NCI-H748 treated with DMSO at 0.1 percent for 48 hours (cell line): Measurements from ENCODE around the gene CXCR3.
"Not testable (repeated sequence)": the region's sequence is repeated elsewhere in the genome, so short reads cannot be mapped to it uniquely, and the experiment has no call there.

Experiments
- DNase-seq: peaks from one replicate; lab custom pipeline; 2025; lab: John Stamatoyannopoulos, UW

Gene CXCR3

DNA sequence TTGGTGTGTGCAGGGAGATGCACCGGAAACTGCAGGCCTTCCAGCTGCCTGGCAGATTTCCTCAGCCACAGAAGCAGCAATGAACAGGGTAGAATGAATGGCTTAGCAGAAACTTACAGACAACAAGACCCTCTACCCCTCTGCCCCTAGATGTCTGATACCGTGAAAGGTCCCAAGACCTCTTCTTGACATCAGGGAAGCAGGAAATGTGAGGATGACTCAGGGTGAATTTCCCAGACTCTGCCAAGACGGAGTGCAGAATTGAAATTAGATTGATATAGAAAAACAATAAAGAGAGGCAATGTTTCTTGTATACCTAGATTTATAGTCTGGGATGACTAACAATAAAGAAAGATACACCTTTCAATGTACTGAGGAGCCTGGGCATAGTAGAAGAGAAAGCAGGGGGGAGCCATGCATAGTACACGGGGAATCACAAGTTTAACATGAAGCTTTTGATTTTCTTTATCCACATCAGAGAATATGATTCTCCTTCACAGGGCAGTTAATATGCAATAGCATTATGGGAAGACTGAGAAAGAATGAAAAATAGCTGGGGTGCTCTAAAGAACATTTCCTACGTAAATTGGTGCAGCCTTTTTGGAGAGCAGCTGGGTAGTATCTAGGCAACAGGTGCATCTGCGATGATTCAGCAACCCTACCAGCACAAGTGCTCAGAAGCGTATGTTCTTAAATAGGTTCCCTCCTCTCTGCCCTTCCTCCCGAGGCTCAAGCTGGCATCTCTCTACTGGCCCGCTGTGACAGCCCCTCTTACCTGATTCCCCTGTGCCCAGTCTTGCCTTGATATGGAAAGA lies 18.3 kb upstream of the CXCR3 start:
- no peak for DNase-seq

DNA sequence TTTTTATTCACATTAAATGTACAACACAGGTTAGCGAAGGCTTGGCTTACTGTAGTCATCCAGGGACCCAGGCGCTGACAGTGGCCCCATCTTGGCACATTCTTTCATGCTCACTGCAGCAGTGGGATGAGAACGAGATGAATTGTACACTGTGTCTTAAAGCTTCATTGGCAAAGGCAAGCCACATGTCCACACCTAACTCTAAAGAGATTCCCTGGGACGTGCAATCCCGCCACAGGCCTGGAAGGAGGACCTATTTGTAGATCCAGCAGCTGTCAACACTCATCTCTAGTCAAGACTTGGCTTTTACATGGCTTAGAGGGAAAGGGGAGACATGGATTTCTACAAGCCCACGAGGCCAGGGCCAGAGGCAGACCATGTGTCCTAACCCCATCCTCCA lies 16.1 kb upstream of the CXCR3 start:
- no peak for DNase-seq

DNA sequence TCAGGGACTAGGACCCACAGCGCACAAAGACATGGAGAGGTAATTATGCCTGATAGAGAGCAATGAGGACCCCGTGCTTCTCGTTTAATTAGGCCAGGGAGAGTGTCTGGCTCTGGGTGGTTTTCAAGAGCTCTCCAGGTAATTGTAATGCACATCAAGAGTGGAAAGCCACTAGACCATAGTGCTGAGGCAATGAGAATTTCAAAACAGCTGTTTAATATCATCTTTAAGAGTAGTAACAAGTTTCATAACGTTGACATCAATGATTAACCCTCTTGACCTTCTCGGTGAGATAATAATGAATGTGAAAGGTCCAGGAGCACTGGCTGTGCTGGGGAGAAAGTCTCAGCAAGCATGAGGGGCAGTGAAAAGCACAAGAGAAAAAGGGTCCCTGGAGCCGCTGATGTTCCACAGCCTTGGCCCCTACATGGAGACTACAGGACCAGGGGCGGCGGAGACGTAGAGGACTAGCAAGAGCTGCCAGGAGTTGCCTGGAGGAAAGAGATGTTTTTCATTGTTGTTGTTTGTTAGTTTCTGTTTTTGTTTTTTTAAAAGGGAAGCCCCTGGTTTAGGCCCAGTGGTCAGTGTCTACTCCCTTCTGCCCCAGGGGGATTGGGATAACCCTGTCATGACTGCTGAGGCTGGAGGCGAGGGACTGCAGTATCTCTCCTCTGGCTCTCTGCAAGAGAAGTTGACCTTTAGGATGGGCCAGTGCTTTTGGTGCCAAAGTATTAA lies 14.8 kb upstream of the CXCR3 start:
- DNase-seq, result no peak

DNA sequence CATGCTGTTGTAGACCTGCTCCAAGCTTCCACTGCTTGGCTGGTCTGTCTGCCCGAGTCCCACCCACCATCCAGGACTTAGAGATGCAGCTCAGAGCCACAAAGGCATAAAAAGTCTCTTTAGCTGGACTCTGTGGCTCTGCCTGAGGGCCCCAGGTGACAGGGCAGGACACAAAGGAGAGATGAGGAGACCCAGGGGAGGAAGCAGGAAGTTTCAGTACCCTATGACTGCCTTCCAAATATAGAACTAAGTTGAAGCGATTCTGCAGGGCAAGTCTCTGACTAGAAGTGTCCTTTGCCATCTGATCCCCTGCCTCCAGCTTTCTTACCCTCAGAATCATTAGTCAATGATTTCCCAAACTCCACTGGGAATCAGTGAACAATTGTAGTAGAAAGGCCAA lies 11.2 kb upstream of the CXCR3 start:
- DNase-seq, result no peak

DNA sequence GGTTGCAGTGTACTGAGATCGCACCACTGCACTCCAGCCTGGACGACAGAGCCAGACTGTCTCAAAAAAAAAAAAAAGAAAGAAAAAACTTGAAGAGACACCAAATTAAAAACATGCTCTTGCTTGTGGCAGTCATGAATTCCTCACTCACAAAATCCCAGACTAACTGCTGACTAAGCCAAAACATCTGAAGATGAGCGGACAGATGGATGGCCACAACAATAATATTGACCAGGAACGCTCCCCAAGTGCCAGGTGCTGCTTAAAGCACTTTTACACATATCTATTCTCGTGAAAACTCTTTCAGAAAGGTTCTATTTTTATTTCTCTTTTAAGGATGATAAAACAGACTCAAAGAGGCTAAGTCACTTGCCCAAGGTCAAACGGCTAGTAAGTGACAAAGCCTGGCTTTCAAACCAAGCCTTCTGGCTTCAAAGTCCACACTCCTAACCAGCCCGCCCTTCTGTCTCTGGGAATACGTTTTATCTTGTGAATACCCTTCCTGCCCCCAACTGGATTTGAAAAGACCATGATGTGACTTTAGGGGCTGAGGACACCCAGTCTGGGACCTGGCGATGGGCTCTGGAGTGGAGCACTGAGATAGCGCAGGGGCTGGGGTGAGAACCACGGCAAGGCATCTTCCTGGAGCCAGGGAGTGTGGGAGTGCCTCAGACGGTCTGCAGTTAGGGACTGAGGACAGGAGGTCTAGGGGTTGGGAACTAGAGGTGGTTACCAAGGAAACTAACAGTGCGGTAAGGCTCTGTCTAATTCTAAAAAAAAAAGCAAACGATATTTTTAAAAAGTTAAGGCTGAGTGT lies 9.5 kb upstream of the CXCR3 start:
- no peak for DNase-seq

DNA sequence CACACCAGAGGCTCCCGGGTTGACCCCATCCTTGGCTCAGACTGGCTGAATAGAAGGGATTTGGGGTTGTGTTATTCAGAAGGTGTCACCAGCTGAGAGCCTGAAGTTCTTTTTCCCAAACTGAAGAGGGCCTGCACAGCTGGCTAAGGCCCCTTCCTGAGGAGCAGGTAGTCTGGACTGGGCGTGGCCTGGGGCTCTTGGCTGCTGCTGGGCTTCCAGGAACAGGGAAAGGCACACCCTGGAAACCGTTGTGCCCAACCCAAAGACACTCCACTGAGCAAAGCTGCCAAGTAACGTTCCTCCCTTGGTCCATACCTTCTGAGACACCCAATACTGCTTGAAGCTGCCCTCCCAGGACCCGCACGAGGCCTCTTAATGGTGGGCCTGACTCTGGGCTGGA lies 8.3 kb upstream of the CXCR3 start:
- no peak for DNase-seq

DNA sequence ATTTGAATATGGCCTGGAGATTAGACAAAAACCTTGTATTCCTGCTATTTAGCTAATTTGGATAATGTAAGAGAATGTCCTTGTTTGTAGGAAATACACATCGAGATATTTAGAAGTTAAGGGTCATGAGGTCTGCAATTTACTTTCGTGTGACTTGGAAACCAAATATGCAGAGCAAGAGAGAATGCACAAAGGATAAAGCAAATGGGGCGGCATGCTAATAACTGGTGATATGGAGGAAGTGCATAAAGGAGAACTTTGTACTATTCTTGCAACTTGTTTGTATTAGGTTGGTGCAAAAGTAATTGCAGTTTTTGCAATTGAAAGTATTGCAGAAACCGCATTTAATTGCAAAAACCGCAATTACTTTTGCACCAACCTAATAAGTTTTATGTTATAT lies 7.2 kb upstream of the CXCR3 start:
- DNase-seq, result no peak

DNA sequence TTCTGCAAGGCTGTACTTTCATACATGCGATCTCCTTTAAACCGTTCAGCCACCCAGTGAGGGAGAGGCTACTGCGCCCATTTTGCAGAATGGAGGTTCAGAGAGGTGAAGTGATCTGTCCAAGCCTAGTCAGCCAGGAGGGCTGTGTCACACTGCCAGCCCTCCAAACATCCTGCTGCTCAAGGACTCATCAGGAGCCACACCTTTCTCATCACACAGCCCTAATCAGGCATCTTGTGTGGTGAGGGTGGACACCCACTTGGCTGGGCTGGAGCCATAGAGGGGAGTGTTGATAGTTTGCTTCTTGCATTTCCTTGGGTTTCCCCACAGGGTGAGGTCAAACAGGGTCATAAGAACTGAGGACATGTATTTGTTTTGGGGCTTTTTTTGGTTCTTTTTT lies 5.4 kb upstream of the CXCR3 start:
- no peak for DNase-seq

DNA sequence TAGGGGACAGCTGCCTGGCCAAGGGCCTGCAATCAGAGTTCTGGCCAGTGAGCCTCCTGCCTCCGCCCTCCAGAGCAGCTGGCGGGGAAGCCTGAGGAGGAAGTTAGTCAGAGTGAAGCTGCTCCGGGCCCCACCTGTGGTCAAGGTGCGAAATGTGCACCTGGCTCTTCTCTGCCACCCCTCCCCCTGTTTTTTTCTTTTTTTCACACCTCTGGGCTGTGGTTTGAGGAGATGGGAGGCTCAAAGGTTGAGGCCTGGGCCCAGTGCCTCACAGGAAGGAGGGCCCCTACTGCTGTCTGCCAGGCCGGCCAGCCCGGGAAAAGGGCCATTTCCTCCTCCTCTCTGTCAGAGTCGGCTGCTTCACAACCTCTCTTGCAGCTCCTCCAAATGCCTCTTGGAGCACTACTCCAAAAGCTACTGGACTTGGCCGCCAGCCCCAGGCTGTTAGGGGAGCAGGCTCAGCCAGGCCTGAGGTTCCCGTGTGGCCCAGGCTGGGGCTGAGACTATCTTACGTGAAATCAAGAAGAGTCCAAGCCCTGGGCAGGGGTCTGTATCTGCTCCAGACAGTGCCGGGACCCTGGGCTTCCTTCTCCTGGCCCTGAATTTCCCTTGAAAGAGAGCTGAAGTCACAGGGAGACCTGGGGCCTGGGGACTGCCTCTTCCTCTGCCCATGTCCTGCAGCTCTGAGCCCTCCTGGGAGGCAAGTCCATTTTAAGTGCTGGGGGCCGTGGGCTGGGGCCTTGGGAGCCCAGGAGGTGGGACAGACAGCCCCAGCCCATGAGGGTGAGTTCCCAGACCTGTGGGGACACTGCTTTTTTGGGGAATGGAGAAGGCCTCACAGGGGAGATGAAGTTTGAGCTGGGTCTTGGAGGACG lies 4.5 kb upstream of the CXCR3 start:
- DNase-seq, result no peak

DNA sequence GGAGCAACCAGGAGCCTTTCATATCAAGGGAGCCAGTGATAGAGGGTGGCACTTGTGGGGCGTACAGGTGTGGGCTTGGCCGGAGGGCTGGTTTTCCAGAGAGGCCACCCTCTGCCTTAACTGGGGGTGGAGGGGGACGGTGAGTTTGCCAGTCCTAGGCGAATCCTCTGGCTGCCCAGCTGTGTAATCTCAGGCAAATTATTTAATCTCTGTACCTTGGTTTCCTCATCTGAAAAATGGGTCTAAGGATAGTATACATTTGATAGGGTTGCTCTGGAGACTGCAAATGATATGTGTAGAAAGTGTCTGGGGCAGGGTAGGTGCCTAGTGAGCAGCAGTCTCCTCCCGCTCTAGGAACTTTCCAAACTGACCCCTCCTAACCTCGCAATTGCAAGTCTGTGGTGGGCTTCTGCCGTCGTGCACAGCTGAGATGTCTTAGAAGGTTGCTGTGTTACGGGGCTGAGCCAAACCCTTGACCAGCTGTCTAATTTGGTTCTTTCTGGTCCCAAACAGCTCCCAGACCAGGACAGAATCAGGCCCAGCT lies 3.8 kb upstream of the CXCR3 start:
- no peak for DNase-seq

DNA sequence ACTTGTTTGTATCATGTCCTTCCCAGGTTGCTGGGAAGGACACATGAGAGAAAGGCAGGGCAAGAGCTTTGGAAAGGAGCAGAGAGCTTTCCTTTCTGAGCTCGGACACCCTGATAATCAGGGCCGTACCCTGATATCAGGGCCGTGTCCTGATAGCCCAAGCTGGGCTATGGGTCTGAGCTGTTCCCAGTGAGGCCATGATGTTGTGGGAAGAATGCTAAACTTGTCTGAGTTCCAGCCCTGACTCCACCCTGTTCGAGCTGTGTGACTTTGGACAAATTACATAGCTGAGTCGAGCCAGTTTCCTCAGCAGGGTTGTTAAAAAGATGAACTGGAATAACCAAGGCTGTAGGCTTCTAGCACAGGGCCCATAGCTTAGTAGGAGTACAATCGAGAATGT lies 3.3 kb upstream of the CXCR3 start:
- DNase-seq, result no peak

DNA sequence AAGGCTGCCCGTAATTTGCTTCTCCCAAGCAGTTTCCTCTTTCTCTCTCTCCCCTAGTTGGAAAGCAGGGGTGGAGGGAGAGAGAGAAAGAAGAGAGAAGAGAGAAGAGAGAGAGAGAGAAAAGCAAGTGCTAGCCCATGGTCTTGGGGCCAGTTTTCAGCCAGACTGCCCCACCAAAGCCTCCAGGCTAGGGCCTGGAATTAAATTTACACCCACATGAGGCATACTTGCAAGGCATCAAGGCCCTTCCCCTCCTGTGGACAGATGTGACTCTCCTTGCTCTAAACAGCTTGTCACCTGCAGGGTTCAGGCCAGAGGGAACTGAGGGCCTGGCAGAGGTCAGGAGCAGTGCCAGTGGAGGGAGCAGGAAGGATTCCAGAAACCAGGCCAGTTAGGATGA lies 1.7 kb upstream of the CXCR3 start:
- DNase-seq, result no peak

DNA sequence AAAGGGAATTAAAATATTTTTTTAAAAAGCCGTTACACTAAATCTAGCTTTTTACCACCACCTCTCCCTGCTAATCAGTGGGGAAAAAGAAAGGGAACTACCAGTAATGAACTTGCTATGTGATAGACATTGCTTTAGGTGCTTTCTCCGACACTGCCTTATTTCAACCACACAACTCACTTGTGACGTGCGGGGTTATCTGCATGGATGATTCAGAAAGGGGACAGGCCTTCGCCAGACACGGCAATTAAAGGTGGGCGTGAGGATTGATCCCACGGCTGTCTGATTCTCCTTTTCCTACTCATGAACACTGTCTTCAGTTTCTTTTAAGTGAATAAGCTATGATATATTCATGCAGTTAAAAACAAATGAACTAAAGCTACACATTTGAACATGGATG lies 882 bp upstream of the CXCR3 start:
- no peak for DNase-seq

DNA sequence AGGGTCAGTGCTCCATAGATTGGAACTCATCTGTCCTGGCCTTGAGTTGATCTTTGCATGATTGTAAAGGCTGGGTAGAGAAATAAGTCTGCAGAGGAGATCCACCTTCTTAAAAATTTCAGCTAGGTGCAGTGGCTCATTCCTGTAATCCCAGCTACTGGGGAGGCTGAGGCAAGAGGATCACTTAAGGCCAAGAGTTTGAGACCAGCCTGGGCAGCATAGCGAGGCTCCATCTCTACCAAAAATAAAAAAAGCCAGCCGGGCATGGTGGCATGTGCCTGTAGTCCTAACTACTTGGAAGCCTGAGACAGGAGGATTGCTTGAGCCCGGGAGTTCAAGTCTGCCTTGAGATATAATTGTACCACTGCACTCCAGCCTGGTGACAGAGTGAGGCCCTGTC lies 476 bp upstream of the CXCR3 start:
- no peak for DNase-seq

DNA sequence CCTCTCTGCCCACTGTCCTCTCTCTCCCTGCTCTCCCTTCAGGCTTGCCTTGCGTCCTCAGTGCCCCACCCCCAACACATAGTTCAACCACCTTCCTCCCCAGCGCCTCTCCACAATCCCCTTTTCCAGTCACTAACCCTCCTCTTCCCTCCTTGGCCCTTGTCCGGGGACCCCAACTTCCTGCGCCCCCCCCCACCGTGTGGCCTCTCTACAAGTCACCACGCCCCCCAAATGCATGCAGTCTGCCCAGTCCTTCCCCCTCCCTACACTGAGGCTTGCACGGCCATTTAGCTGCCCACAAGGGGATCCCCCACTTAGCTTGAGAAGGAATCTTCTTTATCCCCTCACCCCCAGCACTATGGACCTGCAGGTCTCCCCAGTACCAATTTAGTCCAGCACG lies 569 bp downstream of the CXCR3 start:
- DNase-seq, result no peak

DNA sequence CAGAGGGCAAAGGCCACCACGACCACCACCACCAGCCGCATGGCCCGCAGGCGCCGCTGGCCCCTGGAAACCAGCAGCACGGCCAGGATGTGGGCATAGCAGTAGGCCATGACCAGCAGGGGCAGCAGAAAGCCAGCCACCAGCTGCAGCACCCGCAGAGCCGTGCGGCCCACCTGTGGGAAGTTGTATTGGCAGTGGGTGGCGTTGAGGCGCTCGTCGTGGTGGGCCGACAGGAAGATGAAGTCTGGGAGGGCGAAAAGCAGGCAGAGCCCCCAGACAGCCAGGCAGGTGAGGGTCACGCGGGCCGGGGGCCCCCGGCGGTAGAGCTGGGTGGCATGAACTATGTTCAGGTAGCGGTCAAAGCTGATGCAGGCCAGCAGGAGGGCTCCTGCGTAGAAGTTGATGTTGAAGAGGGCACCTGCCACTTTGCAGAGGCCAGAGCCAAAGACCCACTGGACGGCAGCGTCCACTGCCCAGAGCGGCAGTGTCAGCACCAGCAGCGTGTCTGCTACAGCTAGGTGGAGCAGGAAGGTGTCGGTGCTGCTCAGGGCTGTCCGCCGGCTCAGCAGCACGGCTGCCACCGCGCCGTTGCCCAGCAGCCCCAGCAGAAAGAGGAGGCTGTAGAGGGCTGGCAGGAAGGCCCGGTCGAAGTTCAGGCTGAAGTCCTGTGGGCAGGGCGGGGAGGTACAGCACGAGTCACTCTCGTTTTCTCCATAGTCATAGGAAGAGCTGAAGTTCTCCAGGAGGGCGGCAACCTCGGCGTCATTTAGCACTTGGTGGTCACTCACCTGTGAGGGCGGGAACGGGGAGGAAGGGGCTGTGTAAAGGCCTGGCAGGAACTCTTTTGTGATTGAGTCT lies 1.4 kb downstream of the CXCR3 start:
- no peak for DNase-seq

DNA sequence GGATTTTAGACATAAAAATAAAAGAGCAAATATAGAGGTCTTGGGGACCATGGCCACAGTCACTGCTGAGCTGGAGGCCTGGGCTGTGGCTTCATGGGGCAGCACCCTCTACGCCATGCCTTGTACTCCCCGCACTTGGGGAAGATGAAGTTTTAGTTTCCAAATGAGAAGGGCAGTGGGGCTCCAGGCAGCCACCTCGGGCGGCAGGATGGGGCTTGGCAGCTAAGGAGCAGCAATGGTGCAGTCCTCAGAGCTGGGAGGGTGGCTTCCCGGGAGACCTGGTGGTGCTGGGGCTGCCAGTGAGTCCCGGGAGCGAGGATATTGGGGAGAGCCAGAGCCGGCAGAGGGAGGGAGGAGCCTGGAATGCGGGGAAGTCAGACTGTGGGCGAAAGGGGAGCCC lies 2.4 kb downstream of the CXCR3 start:
- DNase-seq, result no peak

DNA sequence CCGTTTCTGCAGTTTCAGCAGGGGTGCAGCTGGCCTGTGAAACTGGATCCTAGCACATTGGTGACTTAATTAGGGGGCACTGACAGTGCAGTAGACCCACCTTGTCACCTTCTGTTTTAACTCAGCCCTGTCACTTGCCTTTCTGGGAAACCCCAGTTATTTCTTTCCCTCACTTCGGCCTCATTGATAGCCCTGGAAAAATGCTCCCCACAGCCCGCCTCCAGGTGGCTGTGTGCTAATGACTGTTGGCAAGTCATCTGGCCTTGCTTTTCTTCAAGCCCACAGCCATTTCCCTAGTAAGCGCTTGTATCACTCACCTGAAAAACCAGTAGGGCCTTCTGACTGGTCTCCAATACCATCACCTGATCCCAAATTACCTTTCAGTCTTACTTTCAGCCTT lies 3.3 kb downstream of the CXCR3 start:
- DNase-seq, result no peak

DNA sequence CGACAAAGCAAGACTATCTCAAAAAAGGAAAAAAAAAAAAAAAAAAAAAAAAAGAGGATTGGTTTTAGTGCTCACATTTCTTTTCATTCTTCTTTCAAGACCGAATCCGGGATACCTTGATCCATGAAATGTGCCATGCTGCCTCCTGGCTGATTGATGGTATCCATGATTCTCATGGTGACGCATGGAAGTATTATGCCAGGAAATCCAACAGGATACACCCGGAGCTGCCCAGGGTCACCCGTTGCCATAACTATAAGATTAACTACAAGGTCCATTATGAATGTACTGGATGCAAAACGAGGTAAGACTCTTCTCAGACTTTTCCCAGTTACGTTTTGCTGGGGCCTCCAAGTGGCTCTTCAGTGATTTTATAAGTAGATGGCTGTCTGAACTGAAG lies 6.1 kb downstream of the CXCR3 start:
- DNase-seq, result no peak

DNA sequence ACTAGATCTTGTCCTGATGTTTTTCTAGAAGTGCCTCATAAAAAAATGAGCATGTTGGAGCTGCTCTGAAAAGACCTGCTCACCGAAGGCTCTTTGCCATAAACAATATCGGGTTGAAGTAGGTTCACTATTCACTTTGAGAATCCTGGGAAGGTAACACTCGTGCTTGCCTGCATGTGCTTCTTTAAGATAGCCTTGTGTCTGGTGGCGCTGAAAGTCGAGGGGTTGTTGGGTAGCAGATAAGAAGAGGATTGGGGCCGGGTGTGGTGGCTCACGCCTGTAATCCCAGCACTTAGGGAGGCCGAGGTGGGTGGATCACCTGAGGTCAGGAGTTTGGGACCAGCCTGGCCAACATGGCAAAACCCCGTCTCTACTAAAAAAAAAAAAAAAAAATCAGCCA lies 6.6 kb downstream of the CXCR3 start:
- DNase-seq, result not testable (repeated sequence)
